ENCODE results near the gene KRT7. TPM values are rescaled to one million over a fixed set of nuclear protein-coding genes. Genes with fewer than 3 reads are reported as not detected.

Gene KRT7
- total RNA-seq, 1 experiment from 2014 or later = 13.9 TPM

DNA sequence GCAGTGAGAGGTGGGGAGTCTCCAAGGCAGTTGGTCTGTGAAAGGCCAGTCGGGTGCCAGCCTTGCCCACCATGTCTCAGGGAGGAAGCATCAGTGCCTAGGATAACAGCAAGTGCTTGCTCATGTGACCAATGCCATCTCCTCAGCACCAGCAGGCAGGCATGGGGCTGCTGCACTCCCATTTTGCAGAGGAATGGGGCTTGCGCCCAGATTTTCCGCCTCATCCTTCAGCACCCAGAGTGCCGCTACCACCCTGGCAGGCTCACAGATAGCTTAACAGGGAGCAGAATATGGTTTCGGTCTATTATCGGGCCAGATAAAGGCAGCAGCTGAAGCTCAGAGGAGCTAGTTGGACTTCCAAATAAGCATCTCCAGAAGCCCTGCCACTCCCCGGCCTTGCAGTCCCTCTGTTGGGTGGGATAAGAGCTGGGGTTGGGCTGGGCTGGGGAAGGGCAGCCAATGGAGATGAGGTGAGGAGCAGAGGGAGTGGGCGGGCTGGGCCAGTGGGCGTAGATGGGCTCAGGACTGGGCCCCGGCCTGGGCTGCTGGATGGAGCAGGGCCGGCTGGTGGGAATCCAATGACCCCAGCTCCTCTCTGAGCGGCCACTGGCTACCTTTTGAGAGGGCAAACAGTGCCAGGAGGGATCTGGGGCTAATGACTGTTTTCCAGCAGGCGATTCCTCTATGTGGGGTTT is 32.8 kb upstream of the KRT7 start:
- intact Hi-C loops (cut with micrococcal nuclease; ENCODE audit: unreplicated experiment) = no loop called here
- Mint-ChIP-seq H3K36me3 (ENCODE audit: insufficient read depth, unreplicated experiment) (no peaks in the 10 kb centered on the region), H3K27me3 (ENCODE audit: insufficient read depth, unreplicated experiment) (no peaks in the 10 kb centered on the region), H3K9me3 (ENCODE audit: unreplicated experiment) (no peaks in the 10 kb centered on the region), H3K4me3 (ENCODE audit: unreplicated experiment) (no peak overlapping the region), H3K4me1 (ENCODE audit: low read depth, unreplicated experiment) (peaks cover 9% of the 10 kb centered on the region), H3K27ac (ENCODE audit: unreplicated experiment) (no peak overlapping the region)
- ChIA-PET POLR2A (no interaction called here), CTCF (interaction anchor here (0.6 kb wide), 1 partner anchor 173 kb away, joined by 4 read pairs; no protein-coding TSS in a partner anchor)
- H3K9me3 ChIP-seq = no peaks in the 10 kb centered on the region
- H3K27me3 ChIP-seq (replicated peaks; ENCODE audit: control insufficient read depth, insufficient read depth, low read length) = no peaks in the 10 kb centered on the region
- no peak for DNase-seq
- TF ChIP-seq, protein P1, sequence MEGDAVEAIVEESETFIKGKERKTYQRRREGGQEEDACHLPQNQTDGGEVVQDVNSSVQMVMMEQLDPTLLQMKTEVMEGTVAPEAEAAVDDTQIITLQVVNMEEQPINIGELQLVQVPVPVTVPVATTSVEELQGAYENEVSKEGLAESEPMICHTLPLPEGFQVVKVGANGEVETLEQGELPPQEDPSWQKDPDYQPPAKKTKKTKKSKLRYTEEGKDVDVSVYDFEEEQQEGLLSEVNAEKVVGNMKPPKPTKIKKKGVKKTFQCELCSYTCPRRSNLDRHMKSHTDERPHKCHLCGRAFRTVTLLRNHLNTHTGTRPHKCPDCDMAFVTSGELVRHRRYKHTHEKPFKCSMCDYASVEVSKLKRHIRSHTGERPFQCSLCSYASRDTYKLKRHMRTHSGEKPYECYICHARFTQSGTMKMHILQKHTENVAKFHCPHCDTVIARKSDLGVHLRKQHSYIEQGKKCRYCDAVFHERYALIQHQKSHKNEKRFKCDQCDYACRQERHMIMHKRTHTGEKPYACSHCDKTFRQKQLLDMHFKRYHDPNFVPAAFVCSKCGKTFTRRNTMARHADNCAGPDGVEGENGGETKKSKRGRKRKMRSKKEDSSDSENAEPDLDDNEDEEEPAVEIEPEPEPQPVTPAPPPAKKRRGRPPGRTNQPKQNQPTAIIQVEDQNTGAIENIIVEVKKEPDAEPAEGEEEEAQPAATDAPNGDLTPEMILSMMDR (IDR thresholded peaks at IDR 0.05; ENCODE audit: insufficient read depth in 1 of 2, low read depth in 1 of 2, low read length in 1 of 2, severe bottlenecking in 1 of 2, unreplicated experiment in 1 of 2) = no peak
- no peak overlapping the region for H3K4me3 ChIP-seq (ENCODE audit: low read depth, low read length)
- H3K4me1 ChIP-seq = peaks cover 7% of the 10 kb centered on the region; the same call in 1 of the 2 replicates
- BruUV-seq (replicated peaks) = no TSS peak
- H3K36me3 ChIP-seq (ENCODE audit: control insufficient read depth, insufficient read depth, low read length) = no peaks in the 10 kb centered on the region

DNA sequence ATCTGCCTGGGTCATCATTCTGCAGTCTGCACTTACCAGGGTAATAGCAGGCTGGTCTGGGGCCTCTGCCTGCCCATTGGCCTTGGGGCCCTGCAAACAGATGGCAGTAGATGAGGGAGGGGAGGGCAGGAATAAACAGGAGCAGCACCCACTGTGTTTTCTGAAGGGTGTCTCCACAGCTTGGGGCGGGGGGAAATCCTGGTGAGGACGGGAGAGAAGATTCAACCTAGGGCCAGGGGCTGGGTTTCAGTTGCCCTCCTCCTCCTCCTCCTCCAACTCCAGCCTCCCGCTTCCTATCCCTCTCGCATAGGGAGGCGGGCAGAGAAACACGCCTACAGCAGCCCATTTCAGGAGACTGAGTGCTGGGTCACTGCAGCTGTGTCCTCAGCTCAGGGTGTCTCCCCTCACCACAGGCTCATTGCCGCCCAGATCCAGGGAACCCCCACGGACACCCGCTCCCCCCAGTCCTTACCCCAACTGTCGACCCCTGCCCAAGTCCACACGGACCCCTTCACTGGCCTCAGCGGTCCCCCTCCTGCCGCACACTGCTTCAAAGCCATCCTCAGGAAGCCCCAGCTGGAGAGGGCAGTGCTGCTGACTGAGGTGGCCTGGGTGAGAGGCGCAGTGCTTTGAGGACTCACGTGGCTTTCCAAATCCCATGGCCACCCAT is 32.1 kb upstream of the KRT7 start:
- ChIA-PET CTCF (no interaction called here), POLR2A (no interaction called here)
- H3K9me3 ChIP-seq = no peaks in the 10 kb centered on the region
- no peaks in the 10 kb centered on the region for H3K27me3 ChIP-seq (replicated peaks; ENCODE audit: control insufficient read depth, insufficient read depth, low read length)
- H3K4me3 ChIP-seq (ENCODE audit: low read depth, low read length) = no peak overlapping the region
- H3K36me3 ChIP-seq (ENCODE audit: control insufficient read depth, insufficient read depth, low read length) = no peaks in the 10 kb centered on the region
- Mint-ChIP-seq H3K36me3 (ENCODE audit: insufficient read depth, unreplicated experiment) (no peaks in the 10 kb centered on the region), H3K4me3 (ENCODE audit: unreplicated experiment) (no peak overlapping the region), H3K4me1 (ENCODE audit: low read depth, unreplicated experiment) (peaks cover 6% of the 10 kb centered on the region), H3K27me3 (ENCODE audit: insufficient read depth, unreplicated experiment) (no peaks in the 10 kb centered on the region), H3K9me3 (ENCODE audit: unreplicated experiment) (no peaks in the 10 kb centered on the region), H3K27ac (ENCODE audit: unreplicated experiment) (no peak overlapping the region)
- TF ChIP-seq, protein P1 (IDR thresholded peaks at IDR 0.05; ENCODE audit: insufficient read depth in 1 of 2, low read depth in 1 of 2, low read length in 1 of 2, severe bottlenecking in 1 of 2, unreplicated experiment in 1 of 2) = no peak
- BruUV-seq (replicated peaks) = no TSS peak
- peaks cover 7% of the 10 kb centered on the region; the same call in 1 of the 2 replicates for H3K4me1 ChIP-seq
- intact Hi-C loops (cut with micrococcal nuclease; ENCODE audit: unreplicated experiment) = no loop called here
- no peak for DNase-seq

DNA sequence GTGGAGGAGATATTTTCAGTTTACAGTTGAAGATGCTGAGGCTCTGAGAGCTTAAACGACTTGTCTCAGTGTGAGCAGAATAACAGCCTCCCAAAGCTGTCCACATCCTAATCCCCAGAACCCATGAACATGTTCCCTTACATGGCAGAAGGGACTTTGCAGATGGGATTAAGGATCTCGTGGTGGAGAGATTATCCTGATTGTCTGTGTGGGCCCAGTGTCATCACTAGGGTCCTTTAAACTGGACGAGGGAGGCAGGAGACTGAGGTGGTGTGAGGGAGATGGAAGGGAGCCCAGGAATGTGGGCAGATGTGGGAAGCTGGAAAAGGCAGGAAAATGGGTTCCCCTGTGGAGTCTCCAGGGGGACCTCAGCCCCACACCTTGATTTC is 31.6 kb upstream of the KRT7 start:
- TF ChIP-seq, protein P1 (IDR thresholded peaks at IDR 0.05; ENCODE audit: insufficient read depth in 1 of 2, low read depth in 1 of 2, low read length in 1 of 2, severe bottlenecking in 1 of 2, unreplicated experiment in 1 of 2) = no peak
- no peaks in the 10 kb centered on the region for H3K36me3 Mint-ChIP-seq (ENCODE audit: insufficient read depth, unreplicated experiment)
- BruUV-seq (replicated peaks) = no TSS peak
- H3K4me3 Mint-ChIP-seq (ENCODE audit: unreplicated experiment) = no peak overlapping the region
- no peaks in the 10 kb centered on the region for H3K36me3 ChIP-seq (ENCODE audit: control insufficient read depth, insufficient read depth, low read length)
- ChIA-PET CTCF (no interaction called here), POLR2A (no interaction called here)
- H3K4me1 Mint-ChIP-seq (ENCODE audit: low read depth, unreplicated experiment) = peaks cover 6% of the 10 kb centered on the region
- no peak overlapping the region for H3K4me3 ChIP-seq (ENCODE audit: low read depth, low read length)
- no peak overlapping the region for H3K27ac Mint-ChIP-seq (ENCODE audit: unreplicated experiment)
- no peak for DNase-seq
- no peaks in the 10 kb centered on the region for H3K27me3 Mint-ChIP-seq (ENCODE audit: insufficient read depth, unreplicated experiment)
- H3K4me1 ChIP-seq = peaks cover 7% of the 10 kb centered on the region; the same call in 1 of the 2 replicates
- H3K27me3 ChIP-seq (replicated peaks; ENCODE audit: control insufficient read depth, insufficient read depth, low read length) = no peaks in the 10 kb centered on the region
- H3K9me3 ChIP-seq = no peaks in the 10 kb centered on the region
- intact Hi-C loops (cut with micrococcal nuclease; ENCODE audit: unreplicated experiment) = no loop called here
- no peaks in the 10 kb centered on the region for H3K9me3 Mint-ChIP-seq (ENCODE audit: unreplicated experiment)
